COR-L47 (cell line): Measurements from ENCODE around the gene PUS1.
A peak's percentile ranks its signal among the peaks of the same experiment; 100 is the strongest.
"Not testable (repeated sequence)": the region's sequence is repeated elsewhere in the genome, so short reads cannot be mapped to it uniquely, and the experiment has no call there.

Experiments
- DNase-seq: peaks from one replicate; lab custom pipeline; 2025; lab: John Stamatoyannopoulos, UW

PUS1 gene

GRCh38 chr12:131939007-131939406 lies 9.9 kb downstream of the PUS1 start:
- DNase-seq, result no peak

GRCh38 chr12:131940141-131940547 lies 11.1 kb downstream of the PUS1 start:
- no peak for DNase-seq

- no peak for DNase-seq
These were observed 12.3 kb downstream of the PUS1 start for GRCh38 chr12:131941116-131941986.

- no peak for DNase-seq
These were observed 12.9 kb downstream of the PUS1 start for GRCh38 chr12:131941987-131942341.

GRCh38 chr12:131942671-131943070 lies 13.6 kb downstream of the PUS1 start:
- DNase-seq, result no peak

- DNase-seq, result no peak
These were observed 14.3 kb downstream of the PUS1 start for GRCh38 chr12:131943389-131943788.

GRCh38 chr12:131943876-131944275 lies 14.8 kb downstream of the PUS1 start:
- DNase-seq, result no peak

GRCh38 chr12:131944601-131945251 lies 15.7 kb downstream of the PUS1 start:
- no peak for DNase-seq

- no peak for DNase-seq
These were observed 17.7 kb downstream of the PUS1 start for GRCh38 chr12:131946757-131947156.

GRCh38 chr12:131947482-131948027 lies 18.5 kb downstream of the PUS1 start:
- DNase-seq, result no peak

GRCh38 chr12:131948166-131948712 lies 19.2 kb downstream of the PUS1 start:
- DNase-seq, result no peak

GRCh38 chr12:131948713-131949430 lies 19.8 kb downstream of the PUS1 start:
- DNase-seq, result not testable (repeated sequence)

- DNase-seq, result peak; percentile 91
These were observed 20.5 kb downstream of the PUS1 start, which contains the start of gene EP400 for GRCh38 chr12:131949431-131950181. Gene EP400, plus strand, starts transcription at chr12:131949942. Its CDS starts 10,678 bp downstream, at chr12:131960620.

GRCh38 chr12:131950182-131950913 lies 21.3 kb downstream of the PUS1 start:
- DNase-seq, result no peak

GRCh38 chr12:131953810-131954209 lies 24.7 kb downstream of the PUS1 start:
- DNase-seq, result not testable (repeated sequence)

GRCh38 chr12:131954460-131954859 lies 25.4 kb downstream of the PUS1 start:
- not testable (repeated sequence) for DNase-seq

GRCh38 chr12:131959116-131959515 lies 30.0 kb downstream of the PUS1 start:
- no peak for DNase-seq

GRCh38 chr12:131959641-131960589 lies 30.8 kb downstream of the PUS1 start:
- DNase-seq, result no peak

GRCh38 chr12:131960590-131961325 lies 31.7 kb downstream of the PUS1 start:
- not testable (repeated sequence) for DNase-seq
